Fibroblast of lung (primary cell): ENCODE measurements around the gene ACVR1B.

Experiments used
- CTCF ChIP-seq, 2 donors: IDR thresholded peaks in 1 of 2; conservative IDR thresholded peaks in 1 of 2; 1 replicate in 1 of 2; 2 replicates in 1 of 2; pipeline ENCODE4 v1.5.1; 2011 to 2012; ENCODE audit warnings: low read length in 2 of 2, control low read depth in 1 of 2, inconsistent platforms in 1 of 2, low read depth in 1 of 2, mild to moderate bottlenecking in 1 of 2
- EZH2 ChIP-seq: IDR thresholded peaks from 2 replicates; pipeline ENCODE4 v1.5.1; 2012; ENCODE audit warnings: low read length, control low read depth, mild to moderate bottlenecking; ENCODE audit errors: missing control alignments

GRCh38 chr12:51904951-51905470 lies 46.5 kb upstream of the ACVR1B start:
- TF ChIP-seq CTCF (conservative IDR thresholded peaks at IDR 0.05 in 1 of 2, IDR thresholded peaks at IDR 0.05 in 1 of 2; ENCODE audit: low read depth in 1 of 2, low read length in 2 of 2) (no peak), EZH2 (no peak)
